HG03520 (cell line): ENCODE results near the gene CDKAL1.
A peak's percentile ranks its signal among the peaks of the same experiment; 100 is the strongest.

Source experiments
- ATAC-seq: cut with Tn5 transposase; IDR thresholded peaks from one replicate; pipeline ENCODE4 v1.9.1; 2021; ENCODE audit warnings: mild to moderate bottlenecking, moderate library complexity; ENCODE audit not compliant: unreplicated experiment

CDKAL1 gene

GRCh38 chr6:20943922-20944321, 409.7 kb downstream of the CDKAL1 start:
- no peak for ATAC-seq

- ATAC-seq, result peak; percentile 67
Measured at GRCh38 chr6:20946022-20946421, 411.8 kb downstream of the CDKAL1 start.

GRCh38 chr6:20946890-20947289, 412.6 kb downstream of the CDKAL1 start:
- ATAC-seq, result no peak

- no peak for ATAC-seq
Measured at GRCh38 chr6:20947977-20948376, 413.7 kb downstream of the CDKAL1 start.

- ATAC-seq, result no peak
Measured at GRCh38 chr6:20948556-20948955, 414.3 kb downstream of the CDKAL1 start.

GRCh38 chr6:20949138-20949537, 414.9 kb downstream of the CDKAL1 start:
- ATAC-seq, result no peak

DNA sequence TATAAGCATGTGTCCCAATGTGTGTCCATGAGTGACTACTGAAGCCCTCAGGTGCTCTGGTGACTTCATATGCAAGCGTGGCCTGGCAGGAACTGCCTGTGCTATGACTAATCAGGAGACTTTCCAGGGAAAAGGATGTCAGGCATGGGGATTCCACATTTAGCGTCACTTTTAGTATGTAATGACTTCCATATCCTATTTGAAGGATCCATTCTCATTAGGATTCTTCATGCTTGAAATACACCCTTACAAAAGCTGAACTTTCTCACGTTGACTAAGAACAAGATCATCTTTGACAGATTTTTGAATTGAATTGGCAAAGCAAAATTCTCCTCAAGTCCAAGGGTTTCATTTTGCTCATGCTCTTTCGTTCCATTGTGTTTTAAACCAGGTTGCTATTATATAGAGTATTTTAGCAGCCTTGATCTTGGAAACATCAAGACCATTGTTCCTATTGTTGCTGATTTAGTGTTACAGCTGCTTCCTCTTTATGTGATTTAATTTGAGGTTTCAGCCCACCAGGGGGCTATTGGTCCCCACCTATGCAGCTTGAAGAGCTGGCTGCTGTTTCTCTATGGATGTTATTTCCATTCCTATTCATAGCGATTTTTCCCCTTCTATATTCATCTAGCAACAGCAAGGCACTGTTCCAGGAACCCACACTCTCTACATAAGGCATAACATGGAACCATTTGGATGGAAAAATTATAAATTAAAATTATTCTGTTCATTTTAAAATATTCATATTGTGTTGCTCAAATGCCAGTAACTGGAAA, 418.6 kb downstream of the CDKAL1 start:
- ATAC-seq, result no peak

- no peak for ATAC-seq
Measured at GRCh38 chr6:20954315-20954714, 420.1 kb downstream of the CDKAL1 start.

GRCh38 chr6:20955131-20955530, 420.9 kb downstream of the CDKAL1 start:
- no peak for ATAC-seq

DNA sequence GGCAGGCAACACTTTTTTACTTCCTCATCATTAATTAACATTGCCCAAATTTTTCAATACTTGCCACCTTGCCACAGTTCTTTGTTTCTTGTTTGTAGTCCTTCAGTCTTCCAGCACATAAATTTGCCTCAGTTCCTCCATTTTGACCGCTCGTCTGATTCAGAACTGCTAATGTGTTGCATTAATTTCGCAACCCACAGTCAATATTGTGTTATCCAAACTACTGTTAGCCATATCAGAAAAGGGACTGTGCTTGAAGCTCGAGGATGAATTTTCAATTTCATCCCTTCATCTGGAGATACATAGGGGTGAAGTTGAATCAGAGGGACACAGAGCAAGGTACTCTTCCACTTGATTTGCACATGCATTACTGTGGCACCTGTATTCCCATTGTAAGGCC, 421.5 kb downstream of the CDKAL1 start:
- no peak for ATAC-seq

DNA sequence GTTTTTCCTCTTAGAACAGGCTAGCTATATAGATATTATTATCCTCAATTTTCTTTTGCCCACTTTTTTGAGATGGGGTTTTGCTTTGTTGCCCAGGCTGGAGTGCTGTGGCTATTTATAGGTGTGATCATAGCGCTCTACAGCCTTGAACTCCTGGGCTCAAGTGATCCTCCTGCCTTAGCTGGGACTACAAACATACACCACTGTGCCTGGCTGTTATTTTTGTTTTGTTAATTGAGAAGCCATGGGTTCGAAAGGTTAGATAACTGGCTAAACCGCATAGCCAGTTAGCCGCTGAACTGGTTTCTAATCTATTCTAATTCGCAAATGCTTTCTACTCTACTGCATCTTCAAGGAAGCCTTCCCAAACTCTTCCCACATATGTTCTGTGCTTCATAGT, 425.8 kb downstream of the CDKAL1 start:
- no peak for ATAC-seq

- ATAC-seq, result no peak
Measured at GRCh38 chr6:20965276-20965675, 431.0 kb downstream of the CDKAL1 start.

GRCh38 chr6:20965915-20966314, 431.7 kb downstream of the CDKAL1 start:
- ATAC-seq, result no peak

DNA sequence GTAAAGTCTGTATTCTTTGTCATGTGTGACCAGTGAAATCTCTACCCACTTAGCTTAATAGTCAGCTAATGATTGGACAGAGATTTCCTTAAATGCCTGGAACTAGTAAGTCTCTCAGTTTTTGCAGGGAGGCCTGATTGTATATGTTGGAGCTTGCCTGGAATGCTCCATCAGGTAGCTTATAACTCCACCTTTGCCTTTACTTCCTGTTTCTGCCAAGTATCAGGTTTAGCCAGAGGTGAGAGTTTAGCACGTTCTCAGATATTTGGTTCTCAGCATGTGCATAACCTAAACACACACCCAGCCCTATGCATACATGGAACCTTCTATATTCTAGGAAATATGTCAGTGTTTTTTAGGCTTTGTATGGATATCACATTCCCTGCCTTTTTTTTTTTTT, 435.3 kb downstream of the CDKAL1 start:
- no peak for ATAC-seq

DNA sequence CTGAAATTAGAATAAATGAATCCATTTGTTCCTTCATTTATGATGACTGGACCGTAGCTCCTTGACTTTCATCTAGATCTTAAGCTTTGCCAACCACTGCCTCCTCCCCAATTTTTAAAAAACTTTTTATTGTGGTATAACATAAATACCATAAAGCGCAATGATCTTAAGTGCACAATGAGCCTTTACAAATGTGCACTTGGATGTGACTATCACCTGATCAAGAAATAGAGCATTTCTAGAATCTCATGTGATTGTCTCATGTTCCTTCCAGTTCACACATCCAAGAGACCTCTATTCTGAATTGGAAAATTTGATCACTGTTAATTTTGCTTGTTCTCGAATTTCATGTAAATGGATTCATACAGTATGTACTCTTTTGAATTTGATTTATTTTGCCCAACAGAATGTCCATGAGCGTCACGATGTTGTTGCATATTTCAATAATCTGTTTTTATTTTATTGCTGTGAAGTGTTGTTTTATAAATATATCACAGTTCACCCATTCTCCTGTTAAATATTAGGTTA, 442.2 kb downstream of the CDKAL1 start:
- ATAC-seq, result no peak

- peak; percentile 83 for ATAC-seq
Measured at GRCh38 chr6:20978151-20978614, 443.9 kb downstream of the CDKAL1 start.

- ATAC-seq, result no peak
Measured at GRCh38 chr6:20979076-20979475, 444.8 kb downstream of the CDKAL1 start.

- no peak for ATAC-seq
Measured at GRCh38 chr6:20983961-20984360, 449.7 kb downstream of the CDKAL1 start.

GRCh38 chr6:20985821-20986220, 451.6 kb downstream of the CDKAL1 start:
- no peak for ATAC-seq

GRCh38 chr6:20991910-20992309, 457.7 kb downstream of the CDKAL1 start:
- no peak for ATAC-seq

GRCh38 chr6:20996099-20996498, 461.8 kb downstream of the CDKAL1 start:
- no peak for ATAC-seq

DNA sequence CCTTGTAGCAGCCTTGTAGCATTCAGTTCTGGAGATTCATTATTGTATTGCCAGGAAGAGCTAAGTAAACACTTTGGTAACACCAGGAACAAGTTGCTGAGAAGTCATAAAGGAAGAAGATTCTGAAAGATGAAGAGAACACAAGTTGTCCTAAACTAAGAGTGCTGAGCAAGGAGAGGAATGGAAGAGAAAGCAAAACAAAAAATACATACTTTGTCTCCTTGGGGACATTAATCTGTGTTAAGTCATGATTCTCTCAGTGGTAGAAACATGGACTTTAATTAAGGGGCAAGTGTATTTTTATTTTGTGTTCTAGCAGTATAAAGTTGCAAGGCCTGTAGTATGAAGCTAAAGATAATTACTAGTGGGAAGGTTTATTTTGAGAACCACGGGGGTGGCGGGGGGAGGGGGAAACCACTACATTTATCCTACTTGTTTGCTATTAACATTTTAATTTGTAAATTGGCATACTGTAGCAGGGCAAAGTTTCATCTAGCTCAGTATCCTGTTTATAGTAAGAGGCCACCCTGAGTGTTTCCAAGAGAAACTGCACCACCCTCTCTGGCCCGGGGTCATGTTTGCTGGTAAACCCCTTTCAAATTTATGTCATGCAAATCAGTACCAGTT, 463.0 kb downstream of the CDKAL1 start:
- ATAC-seq, result no peak
